Measurements from ENCODE around the gene MUC6. TPM values are rescaled to one million over a fixed set of nuclear protein-coding genes. Genes with fewer than 3 reads are reported as not detected.
"Not testable (repeated sequence)": the region's sequence is repeated elsewhere in the genome, so short reads cannot be mapped to it uniquely, and the experiment has no call there.

The MUC6 gene
- polyA plus RNA-seq, 3 donors from 2014 or later, result not detected

GRCh38 chr11:1023811-1024596 lies 12.5 kb downstream of the MUC6 start:
- Mint-ChIP-seq H3K4me1 (peaks cover 0 to 8% of the 10 kb centered on the region in 2 donors), H3K27me3 (ENCODE audit: low read depth in 3 of 3) (peaks cover 0 to 5% (median 4%) of the 10 kb centered on the region in 3 donors), H3K9me3 (no peaks in the 10 kb centered on the region), H3K27ac (no peak overlapping the region), H3K36me3 (peaks cover 0 to 7% (median 3%) of the 10 kb centered on the region in 3 donors), H3K4me3 (no peak overlapping the region)
- DNase-seq, result no peak

- H3K27ac Mint-ChIP-seq, result no peak overlapping the region
- H3K27me3 Mint-ChIP-seq (ENCODE audit: low read depth in 3 of 3), result peaks cover 0 to 8% (median 0%) of the 10 kb centered on the region in 3 donors
Observed at GRCh38 chr11:1022908-1023810, 13.4 kb downstream of the MUC6 start.

GRCh38 chr11:1022411-1022810 lies 14.1 kb downstream of the MUC6 start:
- Mint-ChIP-seq H3K9me3 (no peaks in the 10 kb centered on the region), H3K4me3 (no peak overlapping the region), H3K4me1 (peaks cover 11 to 24% of the 10 kb centered on the region in 2 donors), H3K36me3 (peaks cover 0 to 7% (median 3%) of the 10 kb centered on the region in 3 donors), H3K27me3 (ENCODE audit: low read depth in 3 of 3) (peaks cover 3 to 16% (median 3%) of the 10 kb centered on the region in 3 donors), H3K27ac (no peak overlapping the region)
- no peak for DNase-seq

More at GRCh38 chr11:1022908-1023810, 13.4 kb downstream of the MUC6 start:
- Mint-ChIP-seq H3K4me1 (peaks cover 4 to 17% of the 10 kb centered on the region in 2 donors), H3K9me3 (no peaks in the 10 kb centered on the region), H3K4me3 (no peak overlapping the region), H3K36me3 (peaks cover 0 to 7% (median 3%) of the 10 kb centered on the region in 3 donors)
- DNase-seq, result no peak

GRCh38 chr11:1020211-1020905 lies 16.2 kb downstream of the MUC6 start:
- peaks cover 3 to 22% (median 8%) of the 10 kb centered on the region in 3 donors for H3K27me3 Mint-ChIP-seq (ENCODE audit: low read depth in 3 of 3)
- peaks cover 0 to 12% (median 3%) of the 10 kb centered on the region in 3 donors for H3K36me3 Mint-ChIP-seq
- DNase-seq, result no peak
- H3K27ac Mint-ChIP-seq, result no peak overlapping the region
- H3K9me3 Mint-ChIP-seq, result peaks cover 0 to 3% (median 0%) of the 10 kb centered on the region in 6 donors
- H3K4me1 Mint-ChIP-seq, result peaks cover 28 to 45% of the 10 kb centered on the region in 2 donors
- H3K4me3 Mint-ChIP-seq, result no peak overlapping the region

- H3K4me3 Mint-ChIP-seq, result no peak overlapping the region
- H3K27me3 Mint-ChIP-seq (ENCODE audit: low read depth in 3 of 3), result peaks cover 3 to 22% (median 8%) of the 10 kb centered on the region in 3 donors
- H3K27ac Mint-ChIP-seq, result no peak overlapping the region
- peaks cover 28 to 51% of the 10 kb centered on the region in 2 donors for H3K4me1 Mint-ChIP-seq
- H3K36me3 Mint-ChIP-seq, result peaks cover 0 to 12% (median 3%) of the 10 kb centered on the region in 3 donors
- no peak for DNase-seq
- peaks cover 0 to 3% (median 0%) of the 10 kb centered on the region in 6 donors for H3K9me3 Mint-ChIP-seq
Observed at GRCh38 chr11:1019321-1019910, 17.1 kb downstream of the MUC6 start.

GRCh38 chr11:1018091-1018490 lies 18.4 kb downstream of the MUC6 start:
- DNase-seq, result no peak
- Mint-ChIP-seq H3K9me3 (peaks cover 0 to 3% (median 0%) of the 10 kb centered on the region in 6 donors), H3K27me3 (ENCODE audit: low read depth in 3 of 3) (peaks cover 3 to 22% (median 8%) of the 10 kb centered on the region in 3 donors), H3K4me3 (peak overlapping the region in 4 of 5 donors; percentile 1 to 38 (median 16)), H3K27ac (peak overlapping the region in 2 of 6 donors; percentile 2 to 54), H3K36me3 (peaks cover 0 to 10% (median 2%) of the 10 kb centered on the region in 3 donors), H3K4me1 (peaks cover 28 to 50% of the 10 kb centered on the region in 2 donors)

- peaks cover 3 to 22% (median 8%) of the 10 kb centered on the region in 3 donors for H3K27me3 Mint-ChIP-seq (ENCODE audit: low read depth in 3 of 3)
- H3K4me3 Mint-ChIP-seq, result peak overlapping the region; percentile 22 to 57 (median 38)
- peaks cover 0 to 5% (median 0%) of the 10 kb centered on the region in 3 donors for H3K36me3 Mint-ChIP-seq
- peak overlapping the region in 5 of 6 donors; percentile 0 to 32 (median 2) for H3K27ac Mint-ChIP-seq
- DNase-seq, result peak in 1 of 3 donors; percentile 16
- H3K4me1 Mint-ChIP-seq, result peaks cover 28 to 45% of the 10 kb centered on the region in 2 donors
- peaks cover 0 to 3% (median 0%) of the 10 kb centered on the region in 6 donors for H3K9me3 Mint-ChIP-seq
Observed at GRCh38 chr11:1017269-1018005, 19.1 kb downstream of the MUC6 start.

- H3K27ac Mint-ChIP-seq, result peak overlapping the region in 4 of 6 donors; percentile 0 to 2 (median 0)
- H3K4me3 Mint-ChIP-seq, result peak overlapping the region; percentile 22 to 57 (median 38)
- peak in 2 of 3 donors; percentile 12 to 15 for DNase-seq
- H3K27me3 Mint-ChIP-seq (ENCODE audit: low read depth in 3 of 3), result peaks cover 3 to 22% (median 8%) of the 10 kb centered on the region in 3 donors
- H3K9me3 Mint-ChIP-seq, H3K36me3 Mint-ChIP-seq: not testable (repeated sequence)
- H3K4me1 Mint-ChIP-seq, result peaks cover 28 to 45% of the 10 kb centered on the region in 2 donors
Observed at GRCh38 chr11:1016610-1017126, 19.9 kb downstream of the MUC6 start.

- H3K36me3 Mint-ChIP-seq, result peaks cover 0 to 5% (median 3%) of the 10 kb centered on the region in 3 donors
- peaks cover 28 to 45% of the 10 kb centered on the region in 2 donors for H3K4me1 Mint-ChIP-seq
- peaks cover 3 to 22% (median 8%) of the 10 kb centered on the region in 3 donors for H3K27me3 Mint-ChIP-seq (ENCODE audit: low read depth in 3 of 3)
- peak overlapping the region in 2 of 6 donors; percentile 0 to 2 for H3K27ac Mint-ChIP-seq
- H3K9me3 Mint-ChIP-seq, result peaks cover 0 to 3% (median 0%) of the 10 kb centered on the region in 6 donors
- DNase-seq, result no peak
- H3K4me3 Mint-ChIP-seq, result peak overlapping the region in 4 of 5 donors; percentile 22 to 57 (median 38)
Observed at GRCh38 chr11:1015826-1016545, 20.5 kb downstream of the MUC6 start.

- Mint-ChIP-seq H3K27ac (no peak overlapping the region), H3K36me3 (peaks cover 3 to 9% (median 5%) of the 10 kb centered on the region in 3 donors), H3K27me3 (ENCODE audit: low read depth in 3 of 3) (peaks cover 3 to 22% (median 8%) of the 10 kb centered on the region in 3 donors), H3K4me3 (no peak overlapping the region), H3K4me1 (peaks cover 28 to 45% of the 10 kb centered on the region in 2 donors), H3K9me3 (peaks cover 0 to 3% (median 0%) of the 10 kb centered on the region in 6 donors)
- DNase-seq, result no peak
Observed at GRCh38 chr11:1015064-1015463, 21.5 kb downstream of the MUC6 start.

GRCh38 chr11:1014276-1014675 lies 22.2 kb downstream of the MUC6 start:
- Mint-ChIP-seq H3K27ac (no peak overlapping the region), H3K4me3 (no peak overlapping the region), H3K36me3 (peaks cover 7 to 14% (median 11%) of the 10 kb centered on the region in 3 donors), H3K9me3 (peaks cover 0 to 3% (median 0%) of the 10 kb centered on the region in 6 donors), H3K27me3 (ENCODE audit: low read depth in 3 of 3) (peaks cover 5 to 21% (median 8%) of the 10 kb centered on the region in 3 donors), H3K4me1 (peaks cover 28 to 45% of the 10 kb centered on the region in 2 donors)
- no peak for DNase-seq
